Vagina (tissue), 2 donors: ENCODE data around the gene PMPCA. TPM values are rescaled to one million over a fixed set of nuclear protein-coding genes. Genes with fewer than 3 reads are reported as not detected.

ENCODE experiments used
- DNase-seq, 2 donors: peaks; one replicate each; pipeline ENCODE4 v3.0.0-alpha.2; 2017; ENCODE audit errors: extremely low spot score in 2 of 2
- H3K27ac ChIP-seq: fragments of 200-600 bp; sonication (generic); one replicate; pipeline ENCODE4 v1.5.1; 2019
- H3K27me3 ChIP-seq: fragments of 200-600 bp; sonication (generic); one replicate; pipeline ENCODE4 v1.5.1; 2019
- H3K36me3 ChIP-seq, 2 donors: fragments of 200-600 bp; sonication (generic); one replicate each; pipeline ENCODE4 v1.5.1; 2017 to 2019
- H3K4me1 ChIP-seq: fragments of 200-600 bp; sonication (generic); one replicate; pipeline ENCODE4 v1.5.1; 2019
- H3K4me3 ChIP-seq, 2 donors: fragments of 200-600 bp; sonication (generic); 1 replicate in 1 of 2; 2 replicates in 1 of 2; pipeline ENCODE4 v1.5.1; 2016 to 2019
- H3K9me3 ChIP-seq: fragments of 200-600 bp; sonication (generic); one replicate; pipeline ENCODE4 v1.5.1; 2019
- CTCF ChIP-seq, 3 experiments: fragments of 450-650 bp in 2 of 3; fragments of 200-600 bp in 1 of 3; sonication (generic) in 1 of 3; IDR thresholded peaks; one replicate each; pipeline ENCODE4 v1.5.1; 2017 to 2019; ENCODE audit warnings: antibody characterized with exemption in 3 of 3, mild to moderate bottlenecking in 2 of 3, moderate library complexity in 2 of 3
- POLR2A ChIP-seq, 2 donors: fragments of 450-650 bp; IDR thresholded peaks; one replicate each; pipeline ENCODE4 v1.6.1; 2017; ENCODE audit warnings: antibody characterized with exemption in 2 of 2, mild to moderate bottlenecking in 2 of 2, moderate library complexity in 2 of 2
- POLR2AphosphoS5 ChIP-seq, 2 donors: sonication (generic); formaldehyde crosslinking; IDR thresholded peaks; one replicate each; pipeline ENCODE4 v1.9.0; 2017; ENCODE audit warnings: antibody characterized with exemption in 2 of 2, mild to moderate bottlenecking in 2 of 2, low read depth in 1 of 2; ENCODE audit not compliant: insufficient read depth in 1 of 2
- intact Hi-C: fragments of 100-400 bp; cut with DNase I; formaldehyde crosslinking; loops from one replicate; pipeline ENCODE4 v1.15.1; 2023
- total RNA-seq: library from RNA; depleted of rRNA; stranded (reverse); fragments of >200 nt; gene quantifications from one replicate; pipeline ENCODE4 v1.2.3, GENCODE V29; 2016

The PMPCA gene
- total RNA-seq, 1 donor from 2014 or later, result 23.6 TPM

GRCh38 chr9:136398286-136398685 lies 12.2 kb upstream of the PMPCA start:
- peaks cover 21% of the 10 kb centered on the region for H3K4me1 ChIP-seq
- intact Hi-C loops, result no loop called here
- no peaks in the 10 kb centered on the region for H3K9me3 ChIP-seq
- TF ChIP-seq CTCF (IDR thresholded peaks at IDR 0.05), result no peak
- no peak for TF ChIP-seq POLR2A (IDR thresholded peaks at IDR 0.05)
- no peak for TF ChIP-seq POLR2AphosphoS5 (IDR thresholded peaks at IDR 0.05; ENCODE audit: insufficient read depth in 1 of 2, low read depth in 1 of 2)
- no peak overlapping the region for H3K27ac ChIP-seq
- no peak overlapping the region for H3K4me3 ChIP-seq
- H3K27me3 ChIP-seq, result no peaks in the 10 kb centered on the region
- peaks cover 0 to 47% of the 10 kb centered on the region in 2 donors for H3K36me3 ChIP-seq
- DNase-seq, result no peak

GRCh38 chr9:136399176-136400037 lies 11.1 kb upstream of the PMPCA start:
- H3K4me3 ChIP-seq, result peak overlapping the region; percentile 92 to 96
- intact Hi-C loops, result loop anchor here (10.0 kb wide), 1 partner anchor 85 kb away; no protein-coding TSS in a partner anchor
- no peaks in the 10 kb centered on the region for H3K27me3 ChIP-seq
- TF ChIP-seq POLR2AphosphoS5 (IDR thresholded peaks at IDR 0.05; ENCODE audit: insufficient read depth in 1 of 2, low read depth in 1 of 2) (no peak), POLR2A (IDR thresholded peaks at IDR 0.05) (no peak)
- peaks cover 21% of the 10 kb centered on the region for H3K4me1 ChIP-seq
- peak overlapping the region; percentile 31 for H3K27ac ChIP-seq
- H3K9me3 ChIP-seq, result no peaks in the 10 kb centered on the region
- H3K36me3 ChIP-seq, result peaks cover 0 to 36% of the 10 kb centered on the region in 2 donors
- DNase-seq, result no peak

GRCh38 chr9:136400038-136400834 lies 10.2 kb upstream of the PMPCA start, which contains the start of gene SNAPC4:
SNAPC4 (minus strand) TSS chr9:136400170; CDS start chr9:136398428, 1,742 bp downstream.
- Histone ChIP-seq H3K4me1 (peaks cover 21% of the 10 kb centered on the region), H3K4me3 (peak within 1 kb of the TSS; percentile 92 to 96), H3K27me3 (no peaks in the 10 kb centered on the region), H3K36me3 (peaks cover 0 to 30% of the 10 kb centered on the region in 2 donors), H3K27ac (peak within 1 kb of the TSS; percentile 31), H3K9me3 (no peaks in the 10 kb centered on the region)
- TF ChIP-seq POLR2A (IDR thresholded peaks at IDR 0.05) (no peak), CTCF (IDR thresholded peaks at IDR 0.05) (peak; percentile 75 to 100 (median 90)), POLR2AphosphoS5 (IDR thresholded peaks at IDR 0.05; ENCODE audit: insufficient read depth in 1 of 2, low read depth in 1 of 2) (no peak)
- intact Hi-C loops, result loop anchor here (10.0 kb wide), 1 partner anchor 85 kb away; no protein-coding TSS in a partner anchor
- no peak for DNase-seq

GRCh38 chr9:136401173-136401922 lies 9.1 kb upstream of the PMPCA start:
- H3K4me3 ChIP-seq, result no peak overlapping the region
- no peak for TF ChIP-seq POLR2A (IDR thresholded peaks at IDR 0.05)
- no peak for TF ChIP-seq POLR2AphosphoS5 (IDR thresholded peaks at IDR 0.05; ENCODE audit: insufficient read depth in 1 of 2, low read depth in 1 of 2)
- TF ChIP-seq CTCF (IDR thresholded peaks at IDR 0.05), result no peak
- no peak overlapping the region for H3K27ac ChIP-seq
- H3K9me3 ChIP-seq, result no peaks in the 10 kb centered on the region
- H3K36me3 ChIP-seq, result peaks cover 0 to 29% of the 10 kb centered on the region in 2 donors
- intact Hi-C loops, result loop anchor here (10.0 kb wide), 1 partner anchor 87 kb away; no protein-coding TSS in a partner anchor
- no peak for DNase-seq
- no peaks in the 10 kb centered on the region for H3K27me3 ChIP-seq
- peaks cover 21% of the 10 kb centered on the region for H3K4me1 ChIP-seq
